ENCODE data around the gene MYL7.

Gene MYL7

GRCh38 chr7:44094883-44095592 lies 46.1 kb downstream of the MYL7 start:
- WGBS (ENCODE audit: insufficient coverage), result 100% methylated on average over 2 of the region's 2 CpGs
- no peaks in the 10 kb centered on the region for H3K27me3 ChIP-seq (replicated peaks in 2 of 5; ENCODE audit: control insufficient read depth in 4 of 5, insufficient read depth in 5 of 5, low read length in 4 of 5)
- no peak overlapping the region for H3K4me3 ChIP-seq (ENCODE audit: control insufficient read depth in 1 of 7, extremely low read depth in 1 of 7, insufficient read depth in 4 of 7, low read depth in 2 of 7, low read length in 6 of 7)
- peaks cover 9 to 18% (median 16%) of the 10 kb centered on the region in 4 experiments for H3K4me1 ChIP-seq (ENCODE audit: control extremely low read depth in 1 of 4, control insufficient read depth in 4 of 4, insufficient read depth in 4 of 4, low read length in 3 of 4)
- no peaks in the 10 kb centered on the region for H3K9me3 ChIP-seq (ENCODE audit: control extremely low read depth in 1 of 5, control insufficient read depth in 4 of 5, insufficient read depth in 2 of 5, low read depth in 1 of 5, low read length in 4 of 5)
- H3K27ac ChIP-seq (ENCODE audit: insufficient read depth in 1 of 2, low read depth in 1 of 2, low read length in 2 of 2, poor library complexity in 1 of 2, severe bottlenecking in 2 of 2), result no peak overlapping the region
- CTCF ChIA-PET, result no interaction called here
- POLR2A ChIA-PET, result no interaction called here
- no peak for DNase-seq
- H3K36me3 ChIP-seq (ENCODE audit: control insufficient read depth in 4 of 4, insufficient read depth in 4 of 4, low read length in 3 of 4), result no peaks in the 10 kb centered on the region

DNA sequence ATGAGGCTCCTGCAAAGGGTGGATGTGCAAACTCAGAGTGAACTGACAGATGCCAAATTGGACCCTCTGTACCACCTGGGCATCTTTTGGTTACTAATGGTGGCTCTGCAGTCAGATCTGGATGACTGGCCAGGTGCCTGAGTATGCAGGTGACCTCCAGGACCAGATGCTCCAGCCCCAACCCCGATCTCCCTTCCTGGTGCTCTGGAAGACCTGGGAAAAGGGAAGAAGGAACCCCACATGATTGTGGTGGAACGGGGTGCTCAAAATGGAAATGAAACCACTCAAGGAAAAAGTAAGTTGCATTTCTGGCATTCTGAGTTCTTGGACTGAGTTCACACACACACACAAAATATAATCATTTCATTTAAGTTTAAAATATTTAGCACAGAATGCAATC lies 46.8 kb downstream of the MYL7 start:
- WGBS (ENCODE audit: insufficient coverage), result no CpG with 5 or more reads among the region's 2 CpGs
- POLR2A ChIA-PET, result no interaction called here
- DNase-seq, result no peak
- Histone ChIP-seq H3K27ac (ENCODE audit: insufficient read depth in 1 of 2, low read depth in 1 of 2, low read length in 2 of 2, poor library complexity in 1 of 2, severe bottlenecking in 2 of 2) (no peak overlapping the region), H3K4me1 (ENCODE audit: control extremely low read depth in 1 of 4, control insufficient read depth in 4 of 4, insufficient read depth in 4 of 4, low read length in 3 of 4) (peaks cover 7 to 18% (median 14%) of the 10 kb centered on the region in 4 experiments), H3K9me3 (ENCODE audit: control extremely low read depth in 1 of 5, control insufficient read depth in 4 of 5, insufficient read depth in 2 of 5, low read depth in 1 of 5, low read length in 4 of 5) (no peaks in the 10 kb centered on the region), H3K4me3 (ENCODE audit: control insufficient read depth in 1 of 7, extremely low read depth in 1 of 7, insufficient read depth in 4 of 7, low read depth in 2 of 7, low read length in 6 of 7) (no peak overlapping the region), H3K36me3 (ENCODE audit: control insufficient read depth in 4 of 4, insufficient read depth in 4 of 4, low read length in 3 of 4) (no peaks in the 10 kb centered on the region), H3K27me3 (replicated peaks in 2 of 5; ENCODE audit: control insufficient read depth in 4 of 5, insufficient read depth in 5 of 5, low read length in 4 of 5) (no peaks in the 10 kb centered on the region)
- CTCF ChIA-PET, result no interaction called here

GRCh38 chr7:44093102-44093641 lies 48.0 kb downstream of the MYL7 start:
- CTCF ChIA-PET, result interaction anchor here (0.9 to 1.5 kb wide), 3 partner anchors 9 to 103 kb away, joined by 3 read pairs; no protein-coding TSS in a partner anchor
- H3K4me1 ChIP-seq (ENCODE audit: control extremely low read depth in 1 of 4, control insufficient read depth in 4 of 4, insufficient read depth in 4 of 4, low read length in 3 of 4), result peaks cover 6 to 18% (median 14%) of the 10 kb centered on the region in 4 experiments
- no peak for DNase-seq
- POLR2A ChIA-PET, result no interaction called here
- no peaks in the 10 kb centered on the region for H3K27me3 ChIP-seq (replicated peaks in 2 of 5; ENCODE audit: control insufficient read depth in 4 of 5, insufficient read depth in 5 of 5, low read length in 4 of 5)
- 63% methylated on average over 3 of the region's 6 CpGs for WGBS (ENCODE audit: insufficient coverage)
- no peaks in the 10 kb centered on the region for H3K9me3 ChIP-seq (ENCODE audit: control extremely low read depth in 1 of 5, control insufficient read depth in 4 of 5, insufficient read depth in 2 of 5, low read depth in 1 of 5, low read length in 4 of 5)
- H3K27ac ChIP-seq (ENCODE audit: insufficient read depth in 1 of 2, low read depth in 1 of 2, low read length in 2 of 2, poor library complexity in 1 of 2, severe bottlenecking in 2 of 2), result no peak overlapping the region
- no peaks in the 10 kb centered on the region for H3K36me3 ChIP-seq (ENCODE audit: control insufficient read depth in 4 of 4, insufficient read depth in 4 of 4, low read length in 3 of 4)
- H3K4me3 ChIP-seq (ENCODE audit: control insufficient read depth in 1 of 7, extremely low read depth in 1 of 7, insufficient read depth in 4 of 7, low read depth in 2 of 7, low read length in 6 of 7), result no peak overlapping the region

Measured in common myeloid progenitor, CD34-positive (primary cell).